ENCODE results near the gene LHPP.
"Not testable (repeated sequence)": the region's sequence is repeated elsewhere in the genome, so short reads cannot be mapped to it uniquely, and the experiment has no call there.

The LHPP gene

DNA sequence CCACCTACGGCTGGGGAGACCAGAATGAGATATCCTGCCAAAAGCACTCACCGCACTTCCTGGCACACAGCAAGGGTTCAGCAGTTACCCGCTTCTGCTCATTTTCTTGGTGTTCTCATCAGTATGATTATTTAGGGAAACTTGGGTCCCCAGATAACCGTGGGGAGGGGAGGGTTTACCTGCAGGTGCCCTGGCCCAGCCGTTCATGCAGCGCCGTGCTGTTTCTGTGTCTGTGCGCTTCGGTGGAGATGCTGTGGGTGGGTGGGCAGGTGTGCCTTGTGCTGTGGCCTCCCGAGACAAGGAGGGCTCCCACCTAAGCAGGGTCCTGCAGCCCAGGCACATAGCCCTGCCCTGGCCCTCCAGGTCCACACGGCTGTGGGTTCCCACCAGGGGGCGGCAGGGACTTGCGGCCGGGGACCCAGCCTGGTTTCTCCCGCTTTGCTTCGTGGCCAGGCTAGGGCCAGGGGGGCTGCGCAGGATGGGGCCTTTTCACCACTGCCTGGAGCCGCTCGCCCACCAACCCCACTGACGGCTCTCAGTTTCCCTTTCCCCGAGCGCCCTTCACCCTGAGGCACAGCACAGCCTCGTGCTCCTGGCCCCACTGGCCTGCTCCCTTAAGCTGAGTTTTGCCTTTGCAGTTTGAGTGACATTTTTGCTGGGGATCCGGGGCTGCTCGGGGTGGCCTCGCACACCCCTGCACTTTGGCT is 78.5 kb downstream of the LHPP start:
- peak; percentile 73 to 75 for DNase-seq

GRCh38 chr10:124541076-124541903 is 79.7 kb downstream of the LHPP start:
- DNase-seq, result no peak

GRCh38 chr10:124542336-124542735 is 80.7 kb downstream of the LHPP start:
- no peak for DNase-seq

- DNase-seq, result no peak
These were observed 81.5 kb downstream of the LHPP start for GRCh38 chr10:124543146-124543545.

DNA sequence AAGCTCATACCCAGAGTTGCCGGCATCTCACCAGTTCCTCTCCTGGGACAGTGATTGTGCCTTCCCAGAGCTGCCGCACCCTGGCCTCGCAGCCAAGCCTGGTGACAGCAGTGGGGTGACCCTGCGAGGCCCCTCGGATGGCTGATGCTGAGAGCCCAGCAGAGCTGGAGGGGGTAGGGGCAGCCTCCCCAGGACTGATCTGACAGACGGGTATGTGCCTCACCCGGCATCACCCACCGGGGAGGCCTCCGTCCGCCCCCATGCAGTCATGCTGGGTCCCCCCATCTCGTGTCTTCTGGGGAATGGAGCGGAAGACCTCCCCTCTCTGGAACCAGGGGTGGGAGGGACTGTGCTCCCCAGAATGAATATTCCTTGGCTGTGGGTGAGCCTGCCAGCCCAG is 82.3 kb downstream of the LHPP start:
- DNase-seq, result no peak

DNA sequence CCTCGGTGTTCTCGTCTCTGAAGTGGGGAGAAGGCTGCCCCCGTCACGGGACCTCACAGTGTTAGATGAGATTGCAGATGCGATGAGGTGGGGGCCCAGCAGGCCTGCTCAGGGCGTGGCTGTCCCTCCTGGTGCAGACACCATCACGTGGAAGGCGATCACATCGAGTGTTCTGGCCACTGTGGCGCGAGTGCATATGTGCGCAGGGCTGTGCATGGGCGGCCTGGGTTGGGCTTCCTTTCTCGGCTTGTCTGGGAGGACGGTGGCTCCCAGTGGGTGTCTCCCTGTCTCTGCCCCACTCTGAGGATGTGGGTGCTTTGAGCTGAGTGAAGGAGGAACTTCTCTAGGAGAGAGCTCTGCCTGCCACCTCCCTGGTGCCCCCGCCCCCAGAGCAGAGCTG is 83.1 kb downstream of the LHPP start:
- no peak for DNase-seq

DNA sequence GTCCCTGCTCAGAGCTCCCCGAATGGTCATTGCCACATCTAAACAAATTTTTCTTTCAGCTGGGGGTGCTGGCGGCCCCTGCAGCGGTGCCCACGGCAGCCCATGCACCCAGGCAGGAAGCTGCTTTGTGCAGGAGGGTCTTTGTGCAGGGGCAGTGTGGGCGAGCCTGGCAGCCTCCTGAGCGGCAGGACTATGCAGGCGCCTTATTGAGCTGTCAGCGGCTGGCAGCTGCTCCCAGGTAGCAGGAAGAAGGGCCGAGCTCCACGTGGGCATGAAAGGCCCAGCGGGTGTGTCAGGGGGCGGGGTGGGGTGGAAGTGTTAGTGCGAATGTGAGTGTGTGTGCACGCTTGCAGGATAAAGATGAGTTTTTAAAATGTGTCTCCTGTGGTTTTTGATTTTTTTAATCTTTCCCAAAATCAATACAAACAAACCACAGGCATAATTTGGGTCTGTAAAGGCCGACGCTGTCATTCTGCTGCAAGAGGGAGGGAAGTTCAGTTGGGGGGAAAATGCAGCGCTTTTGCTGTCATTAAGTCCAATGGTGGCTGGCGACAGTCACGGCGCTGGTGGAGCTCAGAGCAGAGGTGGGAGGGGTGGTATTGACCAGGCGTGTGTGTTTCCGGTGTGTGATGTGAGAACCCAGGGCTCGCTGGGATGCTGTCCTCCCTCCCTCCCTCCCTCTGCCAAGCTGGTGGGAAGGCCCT is 83.9 kb downstream of the LHPP start:
- no peak for DNase-seq

DNA sequence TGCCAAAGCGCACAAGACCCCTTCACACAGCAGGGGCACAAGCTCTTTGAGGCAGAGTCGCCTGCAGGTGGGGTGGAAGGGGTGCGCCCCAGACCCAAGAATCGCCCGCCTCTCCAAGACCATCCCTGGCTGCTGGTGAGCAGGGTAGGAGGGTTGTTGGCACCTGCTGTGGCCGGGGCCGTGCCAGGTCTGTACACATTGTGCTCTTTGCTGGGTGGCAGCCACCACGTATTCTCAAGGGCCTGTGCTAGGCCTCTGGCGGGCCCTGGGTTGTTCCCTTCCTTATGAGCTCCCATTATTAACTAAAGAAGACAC is 84.4 kb downstream of the LHPP start:
- DNase-seq, result no peak

- no peak for DNase-seq
These were observed 85.5 kb downstream of the LHPP start for GRCh38 chr10:124546957-124547646.

DNA sequence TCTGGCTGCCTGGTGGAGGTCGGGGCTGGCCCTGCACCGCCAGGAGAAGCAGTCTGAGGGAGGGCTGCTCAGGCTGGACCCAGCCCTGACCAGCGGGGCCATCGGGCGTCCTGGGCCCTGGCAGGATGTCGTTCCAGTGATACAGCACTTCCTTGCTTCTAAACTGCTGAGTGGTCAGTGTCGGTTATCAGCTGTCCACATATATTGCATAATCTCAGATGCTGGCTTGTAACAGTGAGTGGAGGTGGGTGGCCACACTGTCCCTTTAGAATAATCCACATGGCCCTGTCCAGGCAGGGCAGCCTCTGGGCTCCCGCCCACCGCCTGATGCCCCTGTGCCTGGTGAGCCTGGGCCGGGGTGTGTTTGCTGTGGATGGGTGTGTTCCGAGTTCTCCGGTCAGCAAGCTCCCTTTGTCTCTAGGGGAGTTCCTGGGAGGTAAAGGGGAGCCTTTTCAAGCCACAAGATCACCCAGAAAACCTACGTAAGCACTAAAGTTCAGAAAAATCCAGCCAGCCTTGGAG is 86.1 kb downstream of the LHPP start:
- DNase-seq, result no peak

DNA sequence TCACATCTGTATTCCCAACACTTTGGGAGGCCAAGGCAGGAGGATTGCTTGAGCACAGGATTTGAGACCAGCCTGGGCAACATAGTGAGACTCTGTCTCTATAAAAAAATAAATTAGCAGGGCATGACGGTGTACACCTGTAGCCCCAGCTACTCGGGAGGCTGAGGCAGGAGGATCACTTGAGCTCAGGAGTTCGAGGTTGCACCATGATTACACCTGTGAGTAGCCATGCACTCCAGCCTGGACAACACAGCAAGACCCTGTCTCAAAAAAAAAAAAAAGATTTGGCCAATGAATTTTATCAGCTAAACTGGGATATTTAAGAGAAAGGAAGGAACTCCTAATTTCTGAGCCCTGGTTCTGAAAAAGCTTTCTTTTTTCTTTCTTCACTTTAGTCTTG is 87.5 kb downstream of the LHPP start:
- not testable (repeated sequence) for DNase-seq

DNA sequence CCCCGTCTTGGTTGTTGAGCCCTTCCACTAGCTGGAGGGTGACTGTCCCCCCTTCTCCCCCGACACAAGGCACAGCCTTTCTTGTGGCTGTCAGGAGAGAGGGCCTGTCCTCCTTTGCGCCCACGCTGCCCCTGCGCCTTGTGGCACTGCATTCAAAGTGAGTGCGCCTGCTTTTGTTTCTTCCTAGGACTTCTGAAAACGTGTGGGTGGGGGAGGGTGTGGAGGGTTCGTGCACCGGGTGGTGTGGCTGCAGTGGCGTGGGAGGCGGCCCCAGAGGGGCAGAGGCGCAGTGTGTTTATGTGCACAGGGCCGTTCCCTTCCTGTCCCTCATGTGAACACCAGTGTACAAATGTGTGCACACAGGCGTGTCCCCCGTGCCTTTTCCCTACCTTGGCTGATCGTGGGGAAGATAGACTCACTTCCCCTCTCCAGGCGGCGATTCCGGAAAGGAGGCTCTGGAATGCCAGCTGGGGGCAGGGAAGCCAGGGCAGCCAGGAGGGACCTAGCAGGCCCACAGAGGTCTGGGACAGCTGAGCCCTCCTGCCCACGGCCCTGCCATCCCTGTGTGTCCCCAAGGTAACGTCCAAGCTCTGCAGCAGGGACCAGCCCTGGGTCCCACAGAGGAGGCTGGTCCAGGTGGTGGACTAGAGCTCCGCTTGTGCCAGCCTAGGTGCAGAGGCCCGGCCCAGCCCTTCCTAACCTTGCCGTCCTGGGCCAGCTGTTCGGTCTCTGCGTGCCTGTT is 88.8 kb downstream of the LHPP start:
- no peak for DNase-seq

DNA sequence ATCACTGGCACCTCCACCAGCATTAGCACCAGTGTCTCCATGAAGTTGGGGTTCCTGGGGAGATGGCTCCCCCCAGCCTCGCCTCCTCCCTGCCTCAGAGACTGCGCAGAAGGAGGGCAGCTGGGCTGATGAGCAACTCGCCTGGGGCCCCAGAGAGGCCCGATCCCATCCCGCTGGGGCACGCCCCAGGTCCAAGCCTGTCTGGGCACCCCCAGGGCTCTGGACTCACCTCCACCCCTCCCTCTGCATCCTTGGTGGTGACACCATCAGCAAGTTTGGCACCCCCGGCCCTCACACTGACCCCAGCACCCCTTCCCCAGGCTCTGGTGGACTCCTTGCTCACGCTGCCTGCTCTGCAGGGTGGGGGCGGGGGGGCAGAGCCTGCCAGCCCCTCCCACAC is 89.5 kb downstream of the LHPP start:
- no peak for DNase-seq

GRCh38 chr10:124551755-124552154 is 90.1 kb downstream of the LHPP start:
- DNase-seq, result no peak

DNA sequence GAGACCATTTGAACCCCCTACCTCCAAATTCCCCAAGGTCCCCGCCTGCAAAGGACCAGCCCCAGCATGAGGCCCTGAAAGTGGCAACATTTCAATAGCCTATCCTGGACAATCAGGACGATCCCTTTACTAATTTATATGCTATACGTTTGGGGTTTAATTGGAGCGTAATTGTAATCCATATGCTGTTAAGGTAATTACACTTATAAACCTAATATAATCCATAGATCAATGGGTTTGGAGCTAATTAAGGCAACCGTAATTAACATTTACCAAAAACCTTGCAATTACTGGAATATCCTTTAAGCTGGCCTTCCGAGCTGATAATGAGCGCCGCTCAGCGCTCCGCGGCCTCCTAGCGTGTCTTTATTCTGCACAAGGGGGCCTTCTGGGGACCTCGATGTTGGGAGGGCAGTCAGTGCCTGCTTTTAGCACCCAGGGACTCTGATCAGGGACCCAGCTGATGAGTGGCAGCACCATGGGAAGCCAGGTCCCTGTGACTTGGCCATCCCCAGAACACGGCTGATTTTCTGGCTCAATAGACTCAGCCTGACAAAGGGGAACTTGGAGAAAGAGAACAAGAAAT is 91.2 kb downstream of the LHPP start:
- no peak for DNase-seq

DNA sequence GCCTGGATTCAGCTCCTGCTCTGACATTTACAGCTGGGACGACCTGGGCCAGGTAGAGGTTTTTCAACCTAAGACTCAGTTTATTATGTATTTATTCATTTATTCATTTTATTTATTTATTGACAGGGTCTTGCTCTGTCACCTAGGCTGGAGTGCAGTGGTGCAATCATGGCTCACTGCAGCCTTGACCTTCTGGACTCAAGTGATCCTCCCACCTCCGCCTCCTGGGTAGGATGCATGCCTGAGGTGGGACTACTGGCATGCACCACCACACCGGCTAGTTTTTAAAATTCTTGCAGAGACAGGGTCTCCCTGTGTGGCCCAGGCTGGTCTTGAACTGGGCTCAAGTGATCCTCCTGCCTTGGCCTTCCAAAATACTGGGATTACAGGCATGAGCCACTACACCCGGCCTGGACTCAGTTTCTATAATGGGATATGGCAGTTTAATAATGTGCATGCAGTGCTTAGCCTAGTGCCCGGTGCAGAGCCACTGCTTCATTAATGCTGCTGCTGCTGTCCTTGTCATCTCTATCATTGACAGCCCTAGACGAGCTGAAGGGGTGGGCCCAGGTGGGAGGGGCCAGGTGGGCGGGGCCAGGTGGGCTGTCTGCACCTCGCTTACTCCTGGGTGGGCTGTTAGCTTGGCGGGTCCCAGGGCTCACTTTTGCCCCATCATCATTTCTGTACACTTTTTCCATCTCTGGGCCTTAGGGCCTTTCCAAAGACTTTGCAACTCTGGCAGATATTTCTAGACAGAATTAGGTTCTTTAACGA is 92.6 kb downstream of the LHPP start:
- no peak for DNase-seq

GRCh38 chr10:124557167-124557566 is 95.5 kb downstream of the LHPP start:
- no peak for DNase-seq

DNA sequence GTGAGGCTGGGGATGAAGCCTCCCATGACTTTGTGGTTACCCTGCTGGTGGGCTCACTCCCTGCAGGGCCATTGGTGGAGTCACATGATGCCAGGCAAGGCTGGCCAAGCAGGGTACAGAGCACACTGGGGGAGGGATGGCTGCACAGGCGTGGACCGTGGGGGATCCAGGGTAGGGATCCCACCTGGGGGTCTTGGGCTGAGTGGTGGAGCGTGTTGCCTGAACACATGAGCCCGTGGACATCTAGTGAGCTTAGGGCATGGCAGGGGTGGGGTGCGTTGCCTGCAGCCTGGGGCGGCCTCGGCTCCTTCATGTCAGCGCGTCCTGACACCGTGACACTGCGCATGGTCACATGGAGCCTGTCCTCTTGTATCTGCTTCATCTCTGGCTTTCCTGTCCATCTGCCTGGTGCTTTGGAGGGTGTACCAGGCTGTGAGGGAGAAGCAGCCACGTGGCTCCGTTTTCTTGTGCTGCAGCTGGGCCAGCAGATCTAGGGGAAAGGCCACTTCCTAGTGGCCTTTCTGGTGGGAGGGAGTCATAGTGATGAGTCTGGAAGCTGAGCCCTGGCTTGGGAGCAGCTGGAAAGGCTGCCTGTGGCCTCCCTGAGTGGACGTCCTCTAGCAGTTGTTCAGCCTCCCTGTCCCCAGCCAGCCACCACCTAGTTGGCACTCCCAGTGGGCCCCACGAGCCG is 96.2 kb downstream of the LHPP start:
- no peak for DNase-seq

- no peak for DNase-seq
These were observed 97.0 kb downstream of the LHPP start for GRCh38 chr10:124558339-124559321.
